ENCODE results near the gene COL15A1.

- TF ChIP-seq CTCF (IDR thresholded peaks at IDR 0.05; ENCODE audit: low read depth, low read length, poor library complexity, severe bottlenecking), result no peak
- no peak for TF ChIP-seq EZH2phosphoT487 (IDR thresholded peaks at IDR 0.05; ENCODE audit: borderline replicate concordance, low read length)
Measured at GRCh38 chr9:99066571-99066970, 122.9 kb downstream of the COL15A1 start.
